ENCODE data around the gene MPST.

The MPST gene

DNA sequence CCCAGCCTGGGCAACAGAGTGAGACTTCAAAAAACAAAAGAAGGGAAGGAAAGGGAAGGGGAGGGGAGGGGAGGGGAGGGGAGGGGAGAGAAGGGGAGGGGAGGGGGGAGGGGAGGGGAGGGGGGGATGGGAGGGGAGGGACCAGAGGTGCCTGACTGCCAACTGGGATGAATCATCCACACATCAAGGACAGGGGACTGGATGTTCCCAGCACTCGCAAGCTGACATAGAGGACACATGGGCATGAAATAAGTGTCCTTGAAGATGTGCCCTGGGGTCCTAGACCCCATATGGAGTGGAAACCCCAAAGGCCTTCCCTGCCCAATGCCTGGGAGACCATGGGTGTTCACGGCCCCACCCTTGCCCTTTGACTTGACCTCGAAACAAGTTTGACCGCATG lies 20.1 kb upstream of the MPST start:
- no peak for TF ChIP-seq CTCF (IDR thresholded peaks at IDR 0.05; ENCODE audit: insufficient read depth, low read length, poor library complexity, severe bottlenecking)
- no peak for DNase-seq (ENCODE audit: extremely low read depth, insufficient read length)

DNA sequence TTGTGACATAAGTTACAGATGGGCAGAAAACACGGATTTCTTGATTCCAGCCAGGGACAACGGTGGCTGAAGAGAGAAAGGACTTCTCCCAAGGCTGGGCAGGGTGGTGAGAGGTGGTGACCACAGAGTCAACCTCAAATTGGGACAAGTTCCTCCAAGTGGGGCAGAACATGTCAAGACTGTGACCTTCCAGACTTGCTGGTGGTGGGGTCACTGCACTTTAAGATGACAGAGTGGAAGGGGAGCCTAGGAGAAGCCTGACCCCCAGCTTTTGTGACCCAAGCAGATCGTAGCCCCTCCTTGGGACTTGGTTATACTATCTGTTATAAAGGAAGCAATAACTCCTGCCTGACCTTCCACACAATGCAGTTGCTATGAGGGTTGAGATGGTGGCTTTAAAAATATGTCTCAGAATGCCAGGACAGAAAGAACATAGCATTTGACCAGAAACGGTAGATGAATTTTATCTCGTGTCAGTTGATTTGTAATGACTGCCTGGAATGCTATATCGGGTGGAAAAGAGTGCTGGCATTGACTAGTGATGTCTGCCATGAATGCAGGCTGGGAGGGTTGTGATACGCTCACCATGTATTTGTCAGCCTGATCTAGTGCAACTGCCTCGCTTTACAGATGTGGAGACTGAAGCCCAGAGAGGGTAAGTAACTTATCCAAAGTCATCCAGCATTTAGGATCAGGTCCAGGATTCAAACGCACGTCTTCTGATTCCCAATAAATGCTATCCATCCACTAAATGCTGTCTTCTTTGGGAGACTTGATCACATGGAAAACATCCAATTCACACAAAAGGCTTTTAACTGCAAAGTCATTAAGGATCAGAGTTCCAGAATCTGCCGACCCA lies 18.6 kb upstream of the MPST start:
- Histone ChIP-seq H3K27me3 (replicated peaks; ENCODE audit: control insufficient read depth, insufficient read depth, low read length) (no peaks in the 10 kb centered on the region; the same call in none of the 2 replicates), H3K4me3 (replicated peaks; ENCODE audit: low read depth, low read length) (no peak overlapping the region), H3K36me3 (ENCODE audit: control insufficient read depth, insufficient read depth, low read length) (no peaks in the 10 kb centered on the region)
- TF ChIP-seq CTCF (IDR thresholded peaks at IDR 0.05; ENCODE audit: insufficient read depth, low read length, poor library complexity, severe bottlenecking), result no peak
- DNase-seq (ENCODE audit: extremely low read depth, insufficient read length), result no peak

More for the DNA sequence above, 20.1 kb upstream of the MPST start:
- H3K36me3 ChIP-seq (ENCODE audit: control insufficient read depth, insufficient read depth, low read length), result no peaks in the 10 kb centered on the region
- H3K27me3 ChIP-seq (replicated peaks; ENCODE audit: control insufficient read depth, insufficient read depth, low read length), result no peaks in the 10 kb centered on the region; the same call in none of the 2 replicates
- H3K4me3 ChIP-seq (replicated peaks; ENCODE audit: low read depth, low read length), result no peak overlapping the region

DNA sequence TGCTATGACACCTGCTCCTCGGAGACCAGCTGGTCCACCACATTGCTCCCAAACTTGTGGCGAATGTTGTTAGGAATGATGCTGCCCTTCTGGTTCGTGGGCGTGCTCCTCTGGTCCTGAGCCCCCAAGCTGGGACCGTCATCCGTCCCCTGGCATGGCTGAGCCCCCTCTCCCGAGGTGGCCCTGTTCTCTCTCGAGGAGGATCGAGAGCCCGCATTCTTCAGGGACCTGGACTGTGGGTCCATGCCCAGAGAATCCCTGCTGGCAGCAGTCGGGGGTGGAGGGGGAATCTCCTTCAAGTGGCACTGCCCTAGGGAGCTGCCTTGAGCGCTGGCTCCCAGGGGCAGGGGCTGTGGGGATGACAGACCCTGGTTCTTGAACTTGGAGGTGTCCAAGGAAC lies 17.7 kb upstream of the MPST start:
- no peak for TF ChIP-seq CTCF (IDR thresholded peaks at IDR 0.05; ENCODE audit: insufficient read depth, low read length, poor library complexity, severe bottlenecking)
- no peak for DNase-seq (ENCODE audit: extremely low read depth, insufficient read length)
- no peaks in the 10 kb centered on the region; the same call in none of the 2 replicates for H3K27me3 ChIP-seq (replicated peaks; ENCODE audit: control insufficient read depth, insufficient read depth, low read length)
- no peaks in the 10 kb centered on the region for H3K36me3 ChIP-seq (ENCODE audit: control insufficient read depth, insufficient read depth, low read length)
- H3K4me3 ChIP-seq (replicated peaks; ENCODE audit: low read depth, low read length), result no peak overlapping the region

- DNase-seq (ENCODE audit: extremely low read depth, insufficient read length), result no peak
- Histone ChIP-seq H3K36me3 (ENCODE audit: control insufficient read depth, insufficient read depth, low read length) (no peaks in the 10 kb centered on the region), H3K4me3 (replicated peaks; ENCODE audit: low read depth, low read length) (no peak overlapping the region), H3K27me3 (replicated peaks; ENCODE audit: control insufficient read depth, insufficient read depth, low read length) (no peaks in the 10 kb centered on the region; the same call in none of the 2 replicates)
- no peak for TF ChIP-seq CTCF (IDR thresholded peaks at IDR 0.05; ENCODE audit: insufficient read depth, low read length, poor library complexity, severe bottlenecking)
These were observed 16.9 kb upstream of the MPST start for GRCh38 chr22:37002633-37003032.

- H3K36me3 ChIP-seq (ENCODE audit: control insufficient read depth, insufficient read depth, low read length), result no peaks in the 10 kb centered on the region
- no peaks in the 10 kb centered on the region; the same call in none of the 2 replicates for H3K27me3 ChIP-seq (replicated peaks; ENCODE audit: control insufficient read depth, insufficient read depth, low read length)
- TF ChIP-seq CTCF (IDR thresholded peaks at IDR 0.05; ENCODE audit: insufficient read depth, low read length, poor library complexity, severe bottlenecking), result no peak
- H3K4me3 ChIP-seq (replicated peaks; ENCODE audit: low read depth, low read length), result no peak overlapping the region
- no peak for DNase-seq (ENCODE audit: extremely low read depth, insufficient read length)
These were observed 11.9 kb upstream of the MPST start for GRCh38 chr22:37007651-37008050.

Measured in GM06990 (cell line).